Common myeloid progenitor, CD34-positive (primary cell): ENCODE results near the gene SPRED1.
A peak's percentile ranks its signal among the peaks of the same experiment; 100 is the strongest.

Experiments used
- CTCF ChIA-PET: fragments of 350-600 bp; sonication (Branson Sonifier 250); formaldehyde crosslinking; loops from one replicate; lab custom pipeline; 2021; ENCODE audit warnings: antibody characterized with exemption; lab: Charles Lee
- POLR2A ChIA-PET: fragments of 350-600 bp; sonication (Branson Sonifier 250); formaldehyde crosslinking; loops from one replicate; lab custom pipeline; 2021; ENCODE audit warnings: antibody characterized with exemption; lab: Charles Lee
- DNase-seq, 3 donors: peaks; one replicate each; pipeline versions ENCODE4 v3.0.0 to v3.0.0-alpha.2; 2013
- H3K27ac ChIP-seq, 2 experiments: 1 replicate in 1 of 2; 2 replicates in 1 of 2; pipeline ENCODE4 v1.7.0; 2013; ENCODE audit warnings: inconsistent platforms in 2 of 2, low read length in 2 of 2, mild to moderate bottlenecking in 2 of 2, low read depth in 1 of 2, moderate library complexity in 1 of 2; ENCODE audit not compliant: severe bottlenecking in 2 of 2, insufficient read depth in 1 of 2, poor library complexity in 1 of 2
- H3K27me3 ChIP-seq, 5 experiments: replicated peaks in 2 of 5; 1 replicate in 3 of 5; 2 replicates in 2 of 5; pipeline versions ENCODE4 v1.6.1 to v1.7.0; 2013; ENCODE audit warnings: low read length in 4 of 5, mild to moderate bottlenecking in 2 of 5, moderate library complexity in 2 of 5, inconsistent platforms in 1 of 5; ENCODE audit not compliant: insufficient read depth in 5 of 5, control insufficient read depth in 4 of 5
- H3K36me3 ChIP-seq, 4 experiments: 1 replicate in 2 of 4; 2 replicates in 2 of 4; pipeline versions ENCODE4 v1.6.1 to v1.7.0; 2013; ENCODE audit warnings: low read length in 3 of 4, control low read depth in 1 of 4, mild to moderate bottlenecking in 1 of 4; ENCODE audit not compliant: control insufficient read depth in 4 of 4, insufficient read depth in 4 of 4
- H3K4me1 ChIP-seq, 4 experiments: 1 replicate in 3 of 4; 2 replicates in 1 of 4; pipeline versions ENCODE4 v1.6.1 to v1.7.1; 2013; ENCODE audit warnings: low read length in 3 of 4, mild to moderate bottlenecking in 3 of 4, control low read depth in 1 of 4, inconsistent platforms in 1 of 4, moderate library complexity in 1 of 4; ENCODE audit not compliant: control insufficient read depth in 4 of 4, insufficient read depth in 4 of 4; ENCODE audit errors: control extremely low read depth in 1 of 4
- H3K4me3 ChIP-seq, 7 experiments: 1 replicate in 4 of 7; 2 replicates in 3 of 7; pipeline versions ENCODE4 v1.5.1 to v1.7.0; 2013; ENCODE audit warnings: mild to moderate bottlenecking in 7 of 7, low read length in 6 of 7, moderate library complexity in 6 of 7, inconsistent platforms in 2 of 7, low read depth in 2 of 7, control low read depth in 1 of 7; ENCODE audit not compliant: insufficient read depth in 4 of 7, control insufficient read depth in 1 of 7; ENCODE audit errors: extremely low read depth in 1 of 7
- H3K9me3 ChIP-seq, 5 experiments: 1 replicate in 4 of 5; 2 replicates in 1 of 5; pipeline versions ENCODE4 v1.6.1 to v1.7.1; 2013; ENCODE audit warnings: low read length in 4 of 5, mild to moderate bottlenecking in 2 of 5, inconsistent platforms in 1 of 5, low read depth in 1 of 5, moderate library complexity in 1 of 5; ENCODE audit not compliant: control insufficient read depth in 4 of 5, insufficient read depth in 2 of 5; ENCODE audit errors: control extremely low read depth in 1 of 5
- WGBS: methylation state at CpG from one replicate; pipeline ENCODE4 v1.1.5; 2013; ENCODE audit not compliant: insufficient coverage; 5-methylcytosine and 5-hydroxymethylcytosine counted together

Gene SPRED1

GRCh38 chr15:38211811-38212210 is 40.8 kb upstream of the SPRED1 start:
- WGBS: 100% methylated on average over 1 of the region's 4 CpGs
- Histone ChIP-seq H3K27ac (no peak overlapping the region), H3K36me3 (no peaks in the 10 kb centered on the region), H3K9me3 (no peaks in the 10 kb centered on the region), H3K4me3 (no peak overlapping the region), H3K4me1 (no peaks in the 10 kb centered on the region), H3K27me3 (peaks cover 0 to 10% (median 3%) of the 10 kb centered on the region in 5 experiments)
- CTCF ChIA-PET: interaction anchor here (1.1 to 1.3 kb wide), 3 partner anchors 13 to 17 kb away, joined by 3 to 4 read pairs (median 3); no protein-coding TSS in a partner anchor
- POLR2A ChIA-PET: no interaction called here
- DNase-seq: no peak

- WGBS: 100% methylated on average over 1 of the region's 3 CpGs
- Histone ChIP-seq H3K4me1 (peaks cover 0 to 6% (median 4%) of the 10 kb centered on the region in 4 experiments), H3K9me3 (no peaks in the 10 kb centered on the region), H3K4me3 (no peak overlapping the region), H3K27me3 (peaks cover 0 to 10% (median 3%) of the 10 kb centered on the region in 5 experiments), H3K27ac (no peak overlapping the region), H3K36me3 (no peaks in the 10 kb centered on the region)
- no peak for DNase-seq
- ChIA-PET CTCF (interaction anchor here (0.6 to 1.3 kb wide), 4 partner anchors 12 to 16 kb away, joined by 3 to 4 read pairs (median 3); no protein-coding TSS in a partner anchor), POLR2A (no interaction called here)
Observed at GRCh38 chr15:38212729-38213351, 39.8 kb upstream of the SPRED1 start.

GRCh38 chr15:38213356-38213755 is 39.3 kb upstream of the SPRED1 start:
- no peak for DNase-seq
- CTCF ChIA-PET: no interaction called here
- H3K36me3 ChIP-seq: no peaks in the 10 kb centered on the region
- no peak overlapping the region for H3K27ac ChIP-seq
- H3K4me3 ChIP-seq: no peak overlapping the region
- H3K9me3 ChIP-seq: no peaks in the 10 kb centered on the region
- POLR2A ChIA-PET: no interaction called here
- WGBS: 94% methylated on average over 2 of the region's 2 CpGs
- H3K4me1 ChIP-seq: peaks cover 0 to 6% (median 4%) of the 10 kb centered on the region in 4 experiments
- peaks cover 0 to 11% (median 3%) of the 10 kb centered on the region in 5 experiments for H3K27me3 ChIP-seq

- peaks cover 0 to 16% (median 3%) of the 10 kb centered on the region in 5 experiments for H3K27me3 ChIP-seq
- WGBS: no CpG with 5 or more reads among the region's 1 CpG
- no peak overlapping the region for H3K27ac ChIP-seq
- no peaks in the 10 kb centered on the region for H3K9me3 ChIP-seq
- H3K4me1 ChIP-seq: peaks cover 0 to 6% (median 4%) of the 10 kb centered on the region in 4 experiments
- ChIA-PET POLR2A (no interaction called here), CTCF (interaction anchor here (1.2 kb wide), 1 partner anchor 29 kb away, joined by 3 read pairs; no protein-coding TSS in a partner anchor)
- no peak overlapping the region for H3K4me3 ChIP-seq
- no peaks in the 10 kb centered on the region for H3K36me3 ChIP-seq
- DNase-seq: no peak
Observed at GRCh38 chr15:38215707-38216106, 36.9 kb upstream of the SPRED1 start.

GRCh38 chr15:38216763-38217162 is 35.9 kb upstream of the SPRED1 start:
- no peak for DNase-seq
- POLR2A ChIA-PET: no interaction called here
- no peaks in the 10 kb centered on the region for H3K36me3 ChIP-seq
- H3K4me1 ChIP-seq: peaks cover 0 to 6% (median 4%) of the 10 kb centered on the region in 4 experiments
- no peaks in the 10 kb centered on the region for H3K9me3 ChIP-seq
- H3K4me3 ChIP-seq: no peak overlapping the region
- CTCF ChIA-PET: interaction anchor here (1.2 kb wide), 1 partner anchor 21 kb away, joined by 3 read pairs; no protein-coding TSS in a partner anchor
- 95% methylated on average over 3 of the region's 4 CpGs for WGBS
- H3K27ac ChIP-seq: no peak overlapping the region
- H3K27me3 ChIP-seq: peaks cover 0 to 20% (median 3%) of the 10 kb centered on the region in 5 experiments

GRCh38 chr15:38217191-38217595 is 35.4 kb upstream of the SPRED1 start:
- no peak overlapping the region for H3K27ac ChIP-seq
- POLR2A ChIA-PET: no interaction called here
- no peak overlapping the region for H3K4me3 ChIP-seq
- H3K36me3 ChIP-seq: no peaks in the 10 kb centered on the region
- peaks cover 0 to 6% (median 4%) of the 10 kb centered on the region in 4 experiments for H3K4me1 ChIP-seq
- peak; percentile 15 to 82 (median 70) for DNase-seq
- no peaks in the 10 kb centered on the region for H3K9me3 ChIP-seq
- H3K27me3 ChIP-seq: peaks cover 0 to 20% (median 3%) of the 10 kb centered on the region in 5 experiments
- CTCF ChIA-PET: interaction anchor here (1.2 kb wide), 1 partner anchor 22 kb away, joined by 3 read pairs; no protein-coding TSS in a partner anchor
- 88% methylated on average over 1 of the region's 3 CpGs for WGBS
